ENCODE measurements around the gene SMIM32. TPM values are rescaled to one million over a fixed set of nuclear protein-coding genes. Genes with fewer than 3 reads are reported as not detected.

SMIM32 gene
- total RNA-seq, 1 experiment from 2014 or later, result 1.4 TPM

GRCh38 chr5:136145030-136145429, 47.9 kb downstream of the SMIM32 start:
- no peak for DNase-seq
- Histone ChIP-seq H3K36me3 (replicated peaks; ENCODE audit: control insufficient read depth, insufficient read depth, low read length) (no peaks in the 10 kb centered on the region), H3K4me3 (ENCODE audit: insufficient read depth, low read depth, low read length) (no peak overlapping the region), H3K27me3 (ENCODE audit: control insufficient read depth, insufficient read depth, low read length) (no peaks in the 10 kb centered on the region)

- DNase-seq, result no peak
- H3K27me3 ChIP-seq (ENCODE audit: control insufficient read depth, insufficient read depth, low read length), result no peaks in the 10 kb centered on the region
These were observed 49.2 kb downstream of the SMIM32 start for GRCh38 chr5:136143763-136144162.

GRCh38 chr5:136143312-136143711, 49.6 kb downstream of the SMIM32 start:
- no peak overlapping the region for H3K4me3 ChIP-seq (ENCODE audit: insufficient read depth, low read depth, low read length)
- no peaks in the 10 kb centered on the region for H3K36me3 ChIP-seq (replicated peaks; ENCODE audit: control insufficient read depth, insufficient read depth, low read length)
- DNase-seq, result no peak
- H3K27me3 ChIP-seq (ENCODE audit: control insufficient read depth, insufficient read depth, low read length), result no peaks in the 10 kb centered on the region

More at GRCh38 chr5:136143763-136144162, 49.2 kb downstream of the SMIM32 start:
- H3K4me3 ChIP-seq (ENCODE audit: insufficient read depth, low read depth, low read length), result no peak overlapping the region
- H3K36me3 ChIP-seq (replicated peaks; ENCODE audit: control insufficient read depth, insufficient read depth, low read length), result no peaks in the 10 kb centered on the region

- no peaks in the 10 kb centered on the region for H3K27me3 ChIP-seq (ENCODE audit: control insufficient read depth, insufficient read depth, low read length)
- H3K4me3 ChIP-seq (ENCODE audit: insufficient read depth, low read depth, low read length), result no peak overlapping the region
- no peaks in the 10 kb centered on the region for H3K36me3 ChIP-seq (replicated peaks; ENCODE audit: control insufficient read depth, insufficient read depth, low read length)
- DNase-seq, result no peak
These were observed 51.4 kb downstream of the SMIM32 start for GRCh38 chr5:136141561-136141960.

Other genes with a start within 250 kb of the SMIM32 start
- gene LECT2, start 238.2 kb downstream of the SMIM32 start, total RNA-seq (2014; rRNA removed; shearing (Covaris generic)), result not detected in 2 replicates
- 3.2 and 4.3 TPM in 2 replicates for gene TGFBI, start 164.2 kb downstream of the SMIM32 start, total RNA-seq (2014; rRNA removed; shearing (Covaris generic))
- 38.4 and 45.2 TPM in 2 replicates for gene SMAD5, start 60.3 kb downstream of the SMIM32 start, total RNA-seq (2014; rRNA removed; shearing (Covaris generic))
- 0.28 and 0.37 TPM in 2 replicates for gene TRPC7, start 172.4 kb upstream of the SMIM32 start, total RNA-seq (2014; rRNA removed; shearing (Covaris generic))

Data from H7 (cell line).